GM19099 (cell line): ENCODE results near the gene IDUA.

Experiments used
- POLR2A ChIP-seq: IDR thresholded peaks from 3 replicates; pipeline ENCODE4 v1.6.1; 2011; ENCODE audit warnings: low read depth; ENCODE audit not compliant: insufficient read length; ENCODE audit errors: extremely low read depth

IDUA gene

GRCh38 chr4:1010395-1011021, 23.7 kb downstream of the IDUA start:
- no peak for TF ChIP-seq POLR2A

DNA sequence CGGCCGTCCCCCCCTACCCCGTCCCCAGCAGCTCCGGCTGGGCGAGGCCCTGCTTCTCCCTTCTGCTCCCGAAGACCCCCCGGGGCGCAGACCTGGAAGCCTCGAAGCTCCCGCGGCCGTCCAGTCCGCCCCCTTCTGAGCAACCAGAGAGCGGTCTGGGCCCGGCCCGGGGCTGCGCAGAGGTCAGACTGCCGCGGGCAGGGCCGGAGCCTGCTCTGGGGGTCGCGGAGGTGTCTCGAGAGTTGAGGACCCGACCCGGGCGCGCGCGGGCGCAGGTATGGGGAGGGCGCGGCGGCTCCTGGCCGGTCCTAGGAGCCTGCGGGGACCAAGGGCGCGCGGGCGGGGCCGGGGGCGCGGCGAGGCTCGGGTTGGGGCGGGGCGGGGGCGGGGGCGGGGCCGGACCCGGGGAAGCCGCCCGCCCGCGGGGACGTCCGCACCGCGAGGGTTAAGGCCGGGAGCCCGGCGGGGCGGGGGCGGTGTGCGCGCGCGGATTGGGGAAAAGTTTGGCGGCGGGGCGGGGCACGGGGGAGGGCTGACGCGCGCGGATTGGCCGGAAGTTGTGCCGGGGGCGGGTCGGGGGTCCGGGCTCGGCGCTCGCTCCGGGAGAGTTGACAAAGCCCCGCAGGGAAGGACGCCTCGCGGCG, 24.3 kb downstream of the IDUA start, which contains the start of gene FGFRL1:
Gene FGFRL1 (plus strand): TSS at position 605 of the 644 bp plus-strand sequence. CDS start 860 bp downstream, outside the sequence.
- no peak for TF ChIP-seq POLR2A

DNA sequence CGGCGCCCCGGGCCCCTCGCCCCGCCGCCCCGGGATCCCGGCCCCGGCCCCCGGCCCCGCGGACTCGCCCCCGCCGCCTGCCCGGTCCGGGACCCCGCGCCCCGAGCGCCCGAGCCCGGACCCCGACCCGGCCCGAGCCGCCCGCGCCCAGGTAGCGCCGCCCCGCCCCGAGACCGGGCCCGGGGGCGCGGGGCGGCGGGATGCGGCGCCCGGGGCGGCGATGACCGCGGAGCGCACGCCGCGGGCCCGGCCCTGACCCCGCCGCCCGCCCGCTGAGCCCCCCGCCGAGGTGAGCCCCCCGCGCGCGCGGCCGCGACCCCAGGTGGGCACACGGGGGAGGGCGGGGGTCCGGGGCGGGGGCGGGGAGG, 24.8 kb downstream of the IDUA start:
- no peak for TF ChIP-seq POLR2A

- no peak for TF ChIP-seq POLR2A
Measured at GRCh38 chr4:1012034-1012739, 25.3 kb downstream of the IDUA start.

- TF ChIP-seq POLR2A: no peak
Measured at GRCh38 chr4:1013225-1014073, 26.6 kb downstream of the IDUA start.

DNA sequence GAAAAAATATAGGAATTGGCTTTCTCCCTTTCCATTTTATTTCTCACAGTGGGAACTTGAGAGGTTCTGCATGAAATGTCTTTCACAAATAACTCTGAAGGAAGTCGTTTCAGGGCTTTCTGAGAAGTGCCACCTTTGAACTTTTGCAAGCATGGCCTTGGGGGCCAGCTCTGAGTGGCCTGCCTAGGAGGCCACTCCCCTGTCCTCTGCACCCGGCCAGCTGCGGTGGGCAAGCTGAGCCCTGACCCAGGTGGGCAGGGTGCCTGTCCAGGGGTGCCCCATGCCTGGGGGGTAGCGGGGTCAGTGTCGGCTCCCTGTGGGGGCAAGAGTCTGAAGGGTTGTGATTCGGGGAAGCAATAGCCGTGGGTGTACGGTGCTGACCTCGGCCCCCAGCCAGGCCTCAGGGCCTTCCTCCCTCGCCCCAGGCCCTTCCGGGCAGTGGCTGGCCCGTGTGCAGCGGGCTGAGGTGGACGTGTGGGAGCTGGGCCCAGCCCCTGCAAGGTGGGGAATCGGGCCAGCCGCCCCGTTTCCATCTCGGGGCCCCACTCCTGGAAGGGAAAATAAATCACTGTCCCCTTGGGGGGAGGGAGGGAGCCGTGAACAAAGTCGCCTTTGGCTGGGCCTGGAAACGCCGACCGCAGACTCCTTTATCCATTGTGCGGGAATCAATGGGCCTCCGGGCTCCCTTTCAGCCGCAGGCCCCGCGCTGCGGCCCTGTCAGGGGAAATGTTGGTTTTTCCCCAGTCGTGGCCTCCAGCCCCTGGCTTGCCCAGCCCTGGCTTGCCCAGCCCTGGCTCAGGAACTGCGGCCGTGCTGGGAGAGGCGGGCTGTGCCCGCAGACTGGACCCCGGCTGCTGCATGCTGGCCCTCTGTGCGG, 27.7 kb downstream of the IDUA start:
- no peak for TF ChIP-seq POLR2A

DNA sequence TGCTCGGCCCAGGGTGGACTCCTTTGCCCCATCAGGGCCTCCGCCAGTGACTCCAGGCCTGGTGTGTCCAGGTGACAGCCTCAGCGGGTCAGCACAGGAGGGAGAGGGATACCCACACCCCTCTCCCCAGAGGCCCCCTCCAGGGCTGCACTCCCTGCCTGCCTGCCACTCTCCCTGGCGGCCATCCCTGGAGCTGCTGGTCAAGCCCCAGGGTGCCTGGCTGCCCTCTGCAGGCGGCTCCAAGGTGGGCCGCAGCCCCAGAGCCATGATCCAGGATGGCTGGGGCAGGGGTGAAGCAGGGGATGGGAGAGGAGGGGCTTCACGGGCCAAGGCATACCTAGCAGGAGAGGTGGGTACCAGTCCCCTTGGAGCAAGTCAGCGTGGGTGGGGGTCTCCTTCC, 28.3 kb downstream of the IDUA start:
- TF ChIP-seq POLR2A: no peak

- no peak for TF ChIP-seq POLR2A
Measured at GRCh38 chr4:1015746-1016145, 28.9 kb downstream of the IDUA start.

GRCh38 chr4:1017211-1017610, 30.4 kb downstream of the IDUA start:
- TF ChIP-seq POLR2A: no peak

DNA sequence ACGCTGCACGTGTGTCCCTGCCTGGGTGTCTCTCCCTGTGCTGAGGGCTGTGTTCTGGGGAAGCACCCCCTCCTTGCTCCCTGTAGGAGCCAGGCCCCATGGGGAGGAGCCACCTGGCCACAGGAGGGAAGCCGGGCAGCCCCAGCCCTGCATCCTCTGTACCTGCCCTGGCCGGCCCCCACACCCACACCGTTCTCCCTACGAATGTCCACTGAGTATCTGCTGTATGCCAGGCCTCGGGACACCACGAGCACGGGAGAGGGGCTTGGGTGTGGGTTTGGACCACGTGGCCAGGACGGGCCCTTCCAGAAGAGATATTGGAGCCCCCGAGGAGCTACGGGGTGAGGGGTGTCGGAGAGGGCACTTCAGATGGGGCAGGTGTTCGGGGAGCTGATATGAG, 30.9 kb downstream of the IDUA start:
- TF ChIP-seq POLR2A: no peak

DNA sequence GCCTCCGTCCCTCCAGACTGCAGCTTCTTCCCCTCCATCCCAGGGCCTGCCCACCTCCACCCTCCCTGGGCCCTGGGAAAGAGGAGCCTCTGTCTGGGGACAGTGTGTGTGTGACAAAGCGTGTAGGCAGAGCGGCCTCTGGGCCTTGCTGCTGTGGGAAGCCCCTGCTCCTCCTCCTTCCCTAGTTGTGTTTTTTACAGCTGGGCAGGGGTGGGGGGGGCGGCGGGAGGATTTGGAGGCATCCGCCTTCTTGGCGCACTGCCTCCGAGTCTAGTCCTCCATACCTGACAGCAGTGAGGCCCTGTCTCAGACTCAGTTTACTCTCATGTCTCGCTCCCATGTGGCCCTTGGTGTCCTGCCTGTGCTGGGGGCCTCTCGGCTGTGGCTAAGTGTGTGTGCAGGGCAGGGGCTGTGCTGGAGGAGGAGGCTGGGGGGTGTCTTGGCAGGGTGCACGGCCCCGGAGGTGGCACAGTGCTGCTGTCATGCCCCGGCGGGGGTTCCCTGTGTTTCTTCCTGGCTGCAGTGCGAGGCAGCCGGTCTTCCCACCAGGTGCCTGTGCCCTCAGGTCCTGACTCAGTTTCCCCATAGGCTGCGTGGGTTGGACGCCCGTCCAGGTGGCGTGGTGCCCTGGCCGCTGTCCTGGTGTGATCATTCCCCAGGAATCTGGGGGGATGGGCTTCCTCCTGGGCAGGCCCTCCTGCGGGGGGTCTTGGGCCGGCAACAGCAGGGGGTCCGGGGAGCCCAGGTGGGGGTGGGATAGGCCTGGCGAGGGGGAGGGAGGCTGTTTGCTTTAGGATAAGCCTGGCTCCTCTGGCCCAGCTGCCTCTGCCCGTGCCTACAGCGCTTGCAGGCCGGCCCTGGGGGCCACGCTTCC, 31.5 kb downstream of the IDUA start:
- TF ChIP-seq POLR2A: no peak

DNA sequence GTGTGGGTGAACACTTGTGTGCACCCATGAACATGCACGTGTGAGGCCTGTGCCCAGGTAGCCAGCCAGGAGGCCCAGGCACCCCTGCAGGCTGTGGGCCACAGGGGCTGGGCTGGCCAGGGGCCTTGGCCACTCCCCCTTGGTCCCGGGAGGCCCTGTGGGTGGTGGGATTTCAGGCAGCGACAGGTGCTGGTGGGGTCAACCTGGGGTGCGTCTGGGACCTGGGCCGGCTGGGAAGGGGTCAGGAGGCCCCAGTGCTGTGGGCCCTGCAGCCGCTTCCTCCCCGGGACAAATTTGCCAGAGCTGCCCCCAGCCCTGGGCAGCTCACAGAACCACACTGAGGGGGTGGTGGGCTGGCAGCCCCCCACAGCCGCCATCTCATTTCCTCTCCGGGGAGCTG, 32.5 kb downstream of the IDUA start:
- no peak for TF ChIP-seq POLR2A

GRCh38 chr4:1019729-1020470, 33.1 kb downstream of the IDUA start:
- no peak for TF ChIP-seq POLR2A
